Activated T-cell treated with anti-CD3 and anti-CD28 coated beads for 48 hours (primary cell): Measurements from ENCODE around the gene NXPE3.
A peak's percentile ranks its signal among the peaks of the same experiment; 100 is the strongest.
"Not testable (repeated sequence)": the region's sequence is repeated elsewhere in the genome, so short reads cannot be mapped to it uniquely, and the experiment has no call there.

Source experiments
- DNase-seq: peaks from one replicate; pipeline ENCODE4 v3.0.0-alpha.2; 2020; ENCODE audit warnings: low read depth

The NXPE3 gene

DNA sequence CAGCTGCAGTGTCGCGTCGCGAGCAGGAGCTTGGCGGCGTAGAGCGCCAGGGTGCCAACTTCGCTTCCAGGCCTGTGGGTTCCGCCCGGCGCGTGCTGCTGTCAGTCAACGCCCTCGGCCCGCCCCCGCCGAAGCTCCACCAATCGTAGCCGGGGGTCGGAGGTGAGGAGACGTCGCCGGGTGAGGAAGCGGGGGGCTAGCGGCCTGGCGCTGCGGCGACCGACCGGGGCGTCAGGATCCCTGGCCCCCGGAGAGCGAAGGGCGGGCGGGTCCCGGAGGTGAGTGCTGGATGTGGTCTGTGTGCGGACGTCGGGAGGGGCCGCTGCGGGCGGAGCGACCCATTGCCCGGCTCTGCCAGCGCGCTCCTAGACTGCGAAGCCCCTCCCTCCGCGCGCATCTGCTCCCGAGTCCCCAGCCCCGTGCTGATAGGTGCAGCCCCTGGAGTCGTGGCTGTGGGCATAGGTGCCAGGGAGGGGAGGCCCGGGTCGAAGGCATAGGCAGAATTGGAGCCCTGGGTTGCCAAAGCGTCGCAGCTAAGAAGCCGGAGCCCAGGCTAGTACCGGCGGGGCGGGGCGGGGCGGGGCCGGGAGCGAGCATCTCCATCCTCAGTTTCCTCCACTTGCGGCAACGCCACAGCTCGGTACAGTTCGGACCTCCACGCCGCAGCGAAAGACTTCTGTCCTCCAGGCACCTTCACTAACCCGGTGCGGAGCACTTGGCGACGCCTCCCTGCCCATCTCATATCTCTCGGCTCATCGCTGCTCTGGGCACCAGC lies at the start of gene NXPE3:
TSS of gene NXPE3 (plus strand) at position 165 of the 775 bp plus-strand sequence. CDS start 6,386 bp downstream, outside the sequence.
- peak; percentile 92 for DNase-seq

DNA sequence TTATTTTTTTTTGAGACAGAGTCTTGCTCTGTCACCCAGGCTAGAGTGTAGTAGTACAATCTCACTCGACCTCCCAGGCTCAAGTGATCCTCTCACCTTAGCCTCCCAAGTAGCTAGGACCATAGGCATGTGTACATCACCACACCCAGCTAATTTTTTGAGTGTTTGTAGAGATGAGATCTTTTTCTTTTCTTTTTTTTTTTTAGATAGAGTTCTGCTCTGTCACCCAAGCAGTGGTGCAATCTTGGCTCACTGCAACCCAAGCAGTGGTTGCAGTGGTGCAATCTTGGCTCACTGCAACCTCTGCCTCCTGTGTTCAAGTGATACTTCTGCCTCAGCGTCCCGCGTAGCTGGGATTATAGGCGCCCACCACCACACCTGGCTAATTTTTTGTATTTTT lies 49.4 kb upstream of the NXPE3 start:
- DNase-seq, result no peak

DNA sequence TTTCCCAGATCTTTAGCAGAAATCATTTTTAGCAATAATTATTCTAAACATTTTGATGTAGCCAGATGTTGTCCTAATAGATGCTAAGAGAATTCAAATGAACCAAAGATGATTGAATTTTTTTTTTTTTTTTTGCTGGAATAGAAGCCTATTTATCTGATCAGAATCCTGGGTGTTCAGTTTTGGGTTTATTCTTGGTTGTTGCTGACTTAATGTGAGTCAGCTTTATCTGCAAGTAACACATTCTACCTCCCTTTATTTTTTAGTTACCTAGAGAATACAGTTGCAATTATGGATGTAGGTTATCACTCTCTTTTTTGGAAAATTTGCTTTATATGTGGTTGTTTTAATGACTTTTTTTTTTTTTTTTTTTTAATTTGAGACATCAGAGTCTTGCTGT lies 48.2 kb upstream of the NXPE3 start:
- DNase-seq, result no peak

DNA sequence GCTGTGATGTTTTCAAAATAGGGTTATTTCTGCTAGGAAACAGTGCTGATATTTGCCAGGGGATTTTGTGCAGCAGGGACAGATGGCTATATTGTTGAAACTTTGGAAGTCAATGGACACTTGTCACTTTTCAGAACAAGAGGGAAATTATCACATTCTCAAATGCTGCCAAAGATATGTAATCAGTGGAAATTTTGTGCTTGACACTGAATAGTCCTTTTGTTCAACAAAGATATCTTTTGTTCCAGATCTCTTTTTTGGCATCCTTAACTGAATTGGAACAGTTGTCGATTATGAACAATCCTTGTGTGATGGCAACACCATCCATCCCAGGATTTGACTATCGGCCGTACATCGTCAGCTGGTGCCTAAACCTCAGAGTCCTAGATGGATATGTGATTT lies 46.8 kb upstream of the NXPE3 start:
- DNase-seq, result no peak

DNA sequence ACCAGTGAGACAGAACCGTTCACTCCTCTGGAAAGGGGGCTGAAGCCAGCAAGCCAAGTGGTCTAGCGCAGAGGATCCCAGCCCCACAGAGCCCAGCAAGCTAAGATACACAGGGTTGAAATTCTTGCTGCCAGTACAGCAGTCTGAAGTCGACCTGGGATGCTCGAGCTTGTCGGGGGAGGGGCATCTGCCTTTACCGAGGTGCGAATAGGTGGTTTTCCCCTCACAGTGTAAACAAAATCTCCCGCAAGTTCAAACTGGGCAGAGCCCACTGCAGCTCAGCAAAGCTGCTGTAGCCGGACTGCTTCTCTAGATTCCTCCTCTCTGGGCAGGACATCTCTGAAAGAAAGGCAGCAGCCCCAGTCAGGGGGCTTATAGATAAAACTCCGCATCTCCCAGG lies 43.2 kb upstream of the NXPE3 start:
- no peak for DNase-seq

DNA sequence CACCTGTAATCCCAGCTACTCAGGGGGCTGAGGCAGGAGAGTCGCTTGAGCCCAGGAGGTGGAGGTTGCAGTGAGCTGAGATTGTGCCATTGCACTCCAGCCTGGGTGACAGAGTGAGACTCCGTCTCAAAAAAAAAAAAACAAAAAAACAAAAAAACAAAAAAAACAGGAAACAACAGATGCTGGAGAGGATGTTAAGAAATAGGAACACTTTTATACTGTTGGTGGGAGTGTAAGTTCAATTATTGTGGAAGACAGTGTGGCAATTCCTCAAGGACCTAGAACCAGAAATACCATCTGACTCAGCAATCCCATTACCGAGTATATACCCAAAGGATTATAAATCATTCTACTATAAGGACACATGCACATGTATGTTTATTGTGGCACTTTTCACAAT lies 37.1 kb upstream of the NXPE3 start:
- not testable (repeated sequence) for DNase-seq

DNA sequence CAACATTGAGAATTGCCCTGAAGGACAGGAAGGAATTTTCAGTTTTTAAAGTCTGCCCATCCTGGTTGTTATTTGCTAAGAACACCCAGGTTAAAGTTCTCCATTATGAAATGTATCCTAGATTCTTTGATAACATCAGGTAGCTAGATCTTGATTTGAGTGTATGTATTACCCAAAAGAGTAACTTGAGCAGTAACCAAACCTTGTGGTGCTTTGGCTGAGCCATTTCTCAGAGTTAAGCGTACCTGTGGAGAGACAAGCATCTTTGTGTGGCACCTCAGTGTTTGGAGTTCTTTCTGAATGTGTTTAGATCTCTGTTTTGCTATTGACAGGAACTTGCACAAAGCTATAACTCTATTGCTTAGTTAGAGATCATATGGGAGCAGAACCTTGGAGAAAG lies 34.2 kb upstream of the NXPE3 start:
- no peak for DNase-seq

DNA sequence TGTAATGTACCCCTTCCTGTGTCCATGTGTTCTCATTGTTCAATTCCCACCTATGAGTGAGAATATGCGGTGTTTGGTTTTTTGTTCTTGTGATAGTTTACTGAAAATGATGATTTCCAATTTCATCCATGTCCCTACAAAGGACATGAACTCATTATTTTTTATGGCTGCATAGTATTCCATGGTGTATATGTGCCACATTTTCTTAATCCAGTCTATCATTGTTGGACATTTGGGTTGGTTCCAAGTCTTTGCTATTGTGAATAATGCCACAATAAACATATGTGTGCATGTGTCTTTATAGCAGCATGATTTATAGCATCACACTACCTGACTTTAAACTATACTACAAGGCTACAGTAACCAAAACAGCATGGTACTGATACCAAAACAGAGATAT lies 33.1 kb upstream of the NXPE3 start:
- not testable (repeated sequence) for DNase-seq

DNA sequence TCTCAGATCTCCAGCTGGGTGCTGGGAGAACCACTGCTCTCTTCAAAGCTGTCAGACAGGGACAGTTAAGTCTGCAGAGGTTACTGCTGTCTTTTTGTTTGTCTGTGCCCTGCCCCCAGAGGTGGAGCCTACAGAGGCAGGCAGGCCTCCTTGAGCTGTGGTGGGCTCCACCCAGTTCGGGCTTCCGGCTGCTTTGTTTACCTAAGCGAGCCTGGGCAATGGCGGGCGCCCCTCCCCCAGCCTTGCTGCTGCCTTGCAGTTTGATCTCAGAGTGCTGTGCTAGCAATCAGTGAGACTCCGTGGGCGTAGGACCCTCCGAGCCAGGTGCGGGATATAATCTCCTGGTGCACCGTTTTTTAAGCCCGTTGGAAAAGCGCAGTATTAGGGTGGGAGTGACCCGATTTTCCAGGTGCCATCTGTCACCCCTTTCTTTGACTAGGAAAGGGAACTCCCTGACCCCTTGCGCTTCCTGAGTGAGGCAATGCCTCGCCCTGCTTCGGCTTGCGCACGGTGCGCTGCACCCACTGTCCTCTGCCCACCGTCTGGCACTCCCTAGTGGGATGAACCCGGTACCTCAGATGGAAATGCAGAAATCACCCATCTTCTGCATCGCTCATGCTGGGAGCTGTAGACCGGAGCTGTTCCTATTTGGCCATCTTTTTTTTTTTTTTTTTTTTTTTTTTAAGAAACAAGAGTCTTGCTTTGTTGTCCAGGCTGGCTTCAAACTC lies 25.5 kb upstream of the NXPE3 start:
- not testable (repeated sequence) for DNase-seq

DNA sequence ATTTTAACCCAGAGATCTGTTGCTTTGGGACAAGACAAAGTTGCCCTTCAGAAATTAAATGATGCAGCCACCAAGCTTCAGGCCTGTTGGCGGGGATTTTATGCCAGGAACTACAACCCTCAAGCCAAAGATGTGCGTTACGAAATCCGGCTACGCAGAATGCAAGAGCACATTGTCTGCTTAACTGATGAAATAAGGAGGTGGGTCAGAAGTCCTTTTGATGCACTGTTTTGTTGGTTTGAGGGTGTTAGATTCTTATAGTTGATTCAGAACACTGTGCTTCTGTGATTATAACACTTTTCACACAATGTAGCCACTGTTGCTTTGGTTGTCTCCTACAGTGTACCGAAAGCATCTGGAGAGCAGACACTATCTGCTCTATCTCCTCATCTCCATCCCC lies 20.8 kb upstream of the NXPE3 start:
- no peak for DNase-seq

DNA sequence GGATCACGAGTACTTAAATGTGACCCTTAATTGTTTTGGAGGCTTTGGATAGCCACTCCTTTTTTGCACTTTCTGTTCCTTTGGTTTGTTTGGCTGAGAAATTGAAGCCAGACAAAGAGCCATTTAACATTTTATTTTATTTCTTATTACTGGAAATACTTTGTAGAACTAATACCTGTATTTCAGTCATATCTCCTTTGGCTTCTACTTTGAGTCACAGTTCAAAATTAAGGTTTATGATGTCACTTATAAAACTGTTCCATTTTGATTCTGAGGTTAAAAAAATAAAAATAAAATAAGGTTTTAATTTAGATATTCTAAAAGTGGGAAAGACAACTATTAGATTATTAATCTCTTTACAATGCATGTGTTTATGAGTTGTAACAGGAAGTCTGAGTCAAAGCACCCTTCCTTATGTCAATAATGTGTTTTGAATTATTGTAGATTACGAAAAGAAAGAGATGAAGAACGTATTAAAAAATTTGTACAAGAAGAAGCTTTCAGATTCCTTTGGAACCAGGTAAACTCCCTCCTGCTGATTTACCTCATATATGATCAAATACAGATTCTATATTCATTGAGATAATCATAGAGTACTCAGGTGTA lies 16.9 kb upstream of the NXPE3 start:
- DNase-seq, result no peak

DNA sequence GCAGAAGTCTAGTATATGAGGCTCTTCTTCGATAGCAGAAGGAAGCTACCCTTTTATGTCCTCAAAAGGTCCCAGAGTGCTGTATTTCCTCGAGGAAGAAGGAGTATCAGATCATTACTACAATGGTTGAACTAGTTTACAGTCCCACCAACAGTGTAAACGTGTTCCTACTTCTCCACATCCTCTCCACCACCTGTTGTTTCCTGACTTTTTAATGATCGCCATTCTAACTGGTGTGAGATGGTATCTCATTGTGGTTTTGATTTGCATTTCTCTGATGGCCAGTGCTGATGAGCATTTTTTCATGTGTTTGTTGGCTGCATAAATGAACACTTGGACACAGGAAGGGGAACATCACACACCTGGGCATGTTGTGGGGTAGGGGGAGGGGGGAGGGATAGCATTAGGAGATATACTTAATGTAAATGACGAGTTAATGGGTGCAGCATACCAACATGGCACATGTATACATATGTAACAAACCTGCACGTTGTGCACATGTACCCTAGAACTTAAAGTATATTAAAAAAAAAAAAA lies 1.2 kb upstream of the NXPE3 start:
- not testable (repeated sequence) for DNase-seq

DNA sequence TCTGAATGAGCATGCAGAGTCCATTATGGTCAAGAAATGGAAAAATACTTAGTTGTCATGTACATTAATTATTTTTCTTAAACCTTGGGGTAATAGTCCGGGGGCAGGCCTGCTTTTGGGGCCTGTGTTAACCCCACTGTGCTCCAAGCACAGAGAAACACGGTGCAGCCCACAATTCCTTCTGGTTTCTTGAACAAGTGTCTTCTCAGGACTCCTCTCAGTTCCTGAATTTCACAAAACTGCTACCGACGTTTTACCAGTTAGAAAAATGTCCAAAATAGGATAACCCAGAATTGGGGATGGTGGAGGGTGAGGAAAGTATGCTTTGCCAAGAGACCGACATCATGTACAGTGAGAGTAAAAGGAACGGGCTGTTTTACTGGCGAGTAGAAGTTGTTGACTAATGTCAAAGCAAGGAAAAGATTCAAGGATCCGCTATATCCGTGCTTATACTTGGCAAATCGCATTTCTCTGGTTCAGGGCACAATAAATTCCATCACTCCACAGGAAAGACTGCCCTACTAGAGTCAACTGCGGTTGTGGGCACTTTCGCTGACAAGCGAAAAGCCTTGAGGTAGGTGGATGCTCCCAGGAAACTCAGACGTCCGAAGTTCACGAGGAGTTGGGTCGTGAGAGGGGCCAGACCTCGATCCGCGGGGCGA lies 495 bp upstream of the NXPE3 start:
- no peak for DNase-seq

DNA sequence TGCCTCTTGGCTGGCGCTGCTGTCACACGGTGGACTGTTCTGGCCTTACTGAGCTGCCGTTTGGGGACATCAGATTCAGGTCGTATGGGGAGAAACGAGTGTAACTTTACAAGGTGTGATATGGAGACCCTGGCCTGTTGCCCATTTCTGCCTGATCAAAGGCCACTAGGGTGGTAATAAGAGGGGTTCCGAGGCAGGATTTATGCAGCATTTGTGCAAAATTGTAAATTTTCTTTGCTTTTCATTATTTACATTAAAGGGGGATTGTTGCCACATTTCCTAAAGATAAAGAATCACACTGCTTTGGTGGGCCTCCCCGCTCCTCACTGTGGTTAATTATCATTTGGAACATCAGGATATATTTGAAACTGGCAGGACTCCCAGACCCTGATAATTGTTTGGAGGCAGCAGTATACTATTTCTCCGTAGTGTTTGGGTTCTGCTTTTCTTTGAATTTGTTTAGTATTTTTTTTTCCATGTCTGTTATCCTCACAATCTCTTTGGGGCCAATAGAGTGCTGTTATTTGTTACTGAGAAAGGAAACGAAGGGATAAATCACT lies 891 bp downstream of the NXPE3 start:
- no peak for DNase-seq

DNA sequence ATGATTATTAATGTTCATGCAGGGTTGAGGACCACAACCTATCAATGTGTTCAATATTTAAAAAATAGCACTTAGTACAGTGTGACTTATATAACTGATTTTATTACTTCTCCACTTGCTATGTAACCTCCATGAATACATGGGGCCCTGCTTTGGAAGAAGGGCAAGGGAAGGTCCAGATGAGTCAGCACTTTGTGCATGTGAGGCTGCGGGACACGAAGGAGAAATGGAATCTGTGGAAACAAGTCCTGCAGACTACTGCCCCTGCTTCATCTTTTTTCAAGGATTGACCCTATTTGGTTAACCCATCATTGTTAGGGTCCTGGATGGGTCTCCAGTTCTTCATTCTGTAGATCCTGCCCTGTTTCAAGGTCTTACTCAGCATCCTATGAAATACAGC lies 1.6 kb downstream of the NXPE3 start:
- no peak for DNase-seq

DNA sequence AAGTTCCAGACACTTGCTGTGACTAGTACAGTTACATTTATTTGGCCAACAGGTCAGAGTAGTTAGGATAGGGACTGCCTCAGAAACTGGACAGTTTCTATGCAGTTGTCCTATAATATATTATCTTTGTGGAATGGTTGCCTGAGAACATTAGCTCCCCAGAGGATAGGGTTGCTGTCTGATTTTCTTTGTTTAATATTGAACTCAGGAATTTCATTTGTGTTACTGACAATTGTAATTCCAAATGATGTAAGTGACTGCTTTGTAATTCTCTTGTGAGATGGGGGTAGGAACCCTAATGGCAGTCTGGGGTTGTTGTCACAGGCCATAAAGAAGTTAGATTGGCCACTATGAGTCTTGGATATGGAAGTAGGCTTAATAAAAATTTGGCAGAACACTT lies 2.2 kb downstream of the NXPE3 start:
- DNase-seq, result no peak

DNA sequence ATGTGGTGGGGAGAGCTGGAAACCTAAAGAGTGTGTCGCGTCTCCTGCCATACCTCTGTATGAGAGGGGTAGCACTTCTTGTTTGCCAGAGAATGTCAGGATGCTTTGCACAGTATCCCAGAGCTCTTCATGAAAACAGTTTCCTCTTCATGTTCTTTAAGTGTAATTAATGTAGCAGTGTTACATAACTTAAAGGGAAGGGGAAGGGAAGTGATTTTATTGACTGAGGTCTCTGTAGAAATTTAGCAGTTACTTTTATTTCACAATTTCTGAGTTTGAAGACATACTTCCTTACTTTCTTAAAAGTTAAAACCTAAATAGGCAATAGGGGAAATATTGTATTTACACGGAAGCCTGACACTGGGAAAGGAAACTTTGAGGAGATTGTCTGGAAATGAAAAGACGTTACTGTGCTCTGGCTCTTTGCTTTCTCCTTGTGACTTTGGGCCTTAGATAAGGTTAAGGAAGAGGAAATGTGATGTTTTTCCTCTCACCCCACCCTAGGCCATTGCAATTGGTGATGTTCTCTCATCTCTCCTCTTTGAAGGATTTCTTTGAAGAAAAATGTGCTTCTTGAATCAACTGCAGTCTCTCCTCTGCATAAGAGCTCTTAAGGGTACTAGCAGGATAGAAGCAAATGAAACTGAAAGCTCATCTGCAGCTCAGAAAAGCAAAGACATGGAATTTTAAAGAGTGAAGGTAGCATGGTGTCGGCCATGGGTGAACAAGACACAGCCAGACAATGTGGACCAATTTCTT lies 6.0 kb downstream of the NXPE3 start:
- no peak for DNase-seq

DNA sequence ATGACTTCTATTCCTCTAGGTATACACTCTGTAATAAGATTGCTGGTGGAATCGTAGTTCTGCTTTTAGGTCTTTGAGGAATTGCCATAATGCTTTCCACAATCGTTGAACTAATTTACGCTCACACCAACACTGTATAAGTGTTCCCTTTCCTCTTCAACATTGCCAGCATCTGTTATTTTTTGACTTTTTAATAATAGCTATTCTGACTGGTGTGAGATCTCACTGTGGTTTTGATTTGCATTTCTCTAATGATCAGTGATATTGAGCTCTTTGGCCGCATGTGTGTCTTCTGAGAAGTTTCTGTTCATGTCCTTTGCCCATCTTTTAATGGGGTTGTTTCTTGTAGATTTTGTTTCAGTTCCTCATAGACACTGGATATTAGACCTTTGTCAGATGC lies 12.8 kb downstream of the NXPE3 start:
- no peak for DNase-seq

DNA sequence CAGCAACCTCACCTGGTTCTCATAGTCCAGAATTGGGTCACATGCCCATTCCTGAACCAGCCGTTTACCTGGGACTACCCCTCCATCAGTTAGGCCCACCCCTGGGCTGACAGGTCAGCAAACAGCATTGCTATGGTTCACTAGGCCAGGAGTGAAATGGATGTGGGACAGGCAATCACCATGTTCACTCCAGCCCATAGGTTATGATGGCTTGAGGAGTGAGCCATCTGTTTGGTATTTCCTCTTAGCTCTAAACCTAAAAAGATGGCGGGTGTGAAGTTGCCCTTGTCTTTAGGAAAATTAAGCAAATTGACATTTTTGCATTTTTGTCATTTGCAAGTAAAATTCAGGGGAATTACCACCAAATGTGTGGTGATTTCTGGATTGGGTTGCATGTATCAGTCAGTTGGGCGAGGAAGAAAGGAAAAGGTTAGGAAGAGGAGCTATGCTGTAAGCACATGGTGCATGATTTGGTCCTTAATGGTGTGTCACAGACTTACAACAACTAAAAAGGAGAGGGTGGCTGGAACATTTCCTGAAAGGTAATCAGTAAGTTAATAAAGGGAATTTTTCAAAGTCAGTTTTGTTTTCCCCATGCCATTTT lies 17.2 kb downstream of the NXPE3 start:
- DNase-seq, result no peak

DNA sequence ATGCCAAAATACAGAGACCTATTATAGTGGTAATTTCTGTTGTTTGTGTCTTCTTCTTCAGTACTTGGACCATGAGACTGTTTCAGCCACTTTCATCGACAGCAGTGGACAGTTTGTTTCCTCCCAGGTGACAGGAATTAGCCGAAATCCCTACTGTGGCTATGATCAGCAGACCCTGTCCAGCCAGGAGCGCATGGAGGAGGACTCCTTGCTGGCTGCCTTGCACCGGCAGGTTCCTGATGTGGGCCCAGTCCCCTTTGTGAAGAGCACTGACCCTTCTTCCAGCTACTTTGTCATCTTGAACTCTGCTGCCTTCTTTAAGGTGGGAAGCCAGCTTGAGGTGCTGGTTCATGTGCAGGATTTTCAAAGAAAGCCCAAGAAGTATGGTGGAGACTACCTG lies 22.2 kb downstream of the NXPE3 start:
- no peak for DNase-seq

DNA sequence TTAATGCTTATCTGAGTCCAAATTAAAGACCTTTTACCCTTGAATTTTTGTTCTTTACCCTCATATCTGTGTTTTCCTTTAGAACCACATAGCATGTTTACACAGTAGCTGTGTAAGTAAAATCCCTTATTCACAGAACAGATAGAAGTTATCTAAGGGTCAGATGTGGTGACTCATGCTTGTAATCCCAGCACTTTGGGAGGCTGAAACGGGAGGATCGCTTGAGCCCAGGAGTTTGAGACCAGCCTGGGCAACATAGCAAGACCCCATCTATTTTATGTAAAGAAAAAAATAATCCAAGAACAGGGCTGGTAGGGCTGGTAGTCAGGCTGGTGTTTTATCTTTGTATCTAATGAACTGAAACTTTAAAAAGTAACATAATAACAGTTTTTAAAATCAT lies 23.2 kb downstream of the NXPE3 start:
- DNase-seq, result no peak
